K562 (cell line): ENCODE data around the gene ETFBKMT. TPM values are rescaled to one million over a fixed set of nuclear protein-coding genes. Genes with fewer than 3 reads are reported as not detected.

ENCODE experiments used
- KAT7 ChIP-seq: sonication (generic); formaldehyde crosslinking; IDR thresholded peaks from 2 replicates; pipeline ENCODE4 v1.8.0; 2022; ENCODE audit warnings: missing genetic modification reagents, mild to moderate bottlenecking, borderline replicate concordance
- ZNF561 ChIP-seq: fragments of 450-650 bp; formaldehyde crosslinking; conservative IDR thresholded peaks from 2 replicates; pipeline ENCODE4 v1.4.0; 2020; ENCODE audit warnings: mild to moderate bottlenecking, moderate library complexity
- polyA plus RNA-seq, 8 experiments: library from polyadenylated mRNA; depleted of rRNA in 4 of 8; stranded (reverse) in 5 of 8; unstranded in 3 of 8; fragments of >200 nt; fragmentation: Nextera tagmentation in 2 of 8; fragmentation: Illumina TruSeq in 1 of 8; extraction: Ambion mirVana in 2 of 8; extraction: Trizol in 1 of 8; gene quantifications; 2 replicates each; pipeline versions ENCODE4 v1.2.1 to v1.2.3, GENCODE V29; 2011 to 2014; ENCODE audit warnings: inconsistent platforms in 1 of 8, missing spikeins in 1 of 8
- total RNA-seq, 7 experiments: library from RNA; depleted of rRNA in 6 of 7; stranded (reverse); fragments of >200 nt in 6 of 7; fragmentation: Illumina TruSeq in 2 of 7; extraction: Trizol in 2 of 7; gene quantifications; 2 replicates each; pipeline versions ENCODE4 v1.2.1 to v1.2.3, GENCODE V29; 2011 to 2021; ENCODE audit warnings: low replicate concordance in 1 of 7
- TF ChIP-seq, protein P1 (sequence below): fragments of 450-650 bp; IDR thresholded peaks from 2 replicates; pipeline ENCODE4 v1.6.1; 2016; ENCODE audit warnings: mild to moderate bottlenecking, moderate library complexity
- TF ChIP-seq, protein P2 (sequence below): fragments of 250-450 bp; sonication (Bioruptor Pico); IDR thresholded peaks from 2 replicates; pipeline ENCODE4 v1.8.0; 2022; ENCODE audit warnings: moderate library complexity, mild to moderate bottlenecking, inconsistent platforms
- TF ChIP-seq, protein P3 (sequence below): fragments of 250-450 bp; sonication (Bioruptor Pico); IDR thresholded peaks from 2 replicates; pipeline ENCODE4 v1.4.0; 2020; ENCODE audit warnings: mild to moderate bottlenecking, moderate library complexity, borderline replicate concordance
- TF ChIP-seq, protein P4 (sequence below): fragments of 250-450 bp; sonication (Bioruptor Pico); IDR thresholded peaks from 2 replicates; pipeline ENCODE4 v1.5.0; 2021

Gene ETFBKMT
- total and polyA plus RNA-seq, 9 of the 15 experiments (the other 6 are each of a cell fraction or from before 2014, with no cell fraction given), result 0.18 to 1.7 (median 0.96) TPM

DNA sequence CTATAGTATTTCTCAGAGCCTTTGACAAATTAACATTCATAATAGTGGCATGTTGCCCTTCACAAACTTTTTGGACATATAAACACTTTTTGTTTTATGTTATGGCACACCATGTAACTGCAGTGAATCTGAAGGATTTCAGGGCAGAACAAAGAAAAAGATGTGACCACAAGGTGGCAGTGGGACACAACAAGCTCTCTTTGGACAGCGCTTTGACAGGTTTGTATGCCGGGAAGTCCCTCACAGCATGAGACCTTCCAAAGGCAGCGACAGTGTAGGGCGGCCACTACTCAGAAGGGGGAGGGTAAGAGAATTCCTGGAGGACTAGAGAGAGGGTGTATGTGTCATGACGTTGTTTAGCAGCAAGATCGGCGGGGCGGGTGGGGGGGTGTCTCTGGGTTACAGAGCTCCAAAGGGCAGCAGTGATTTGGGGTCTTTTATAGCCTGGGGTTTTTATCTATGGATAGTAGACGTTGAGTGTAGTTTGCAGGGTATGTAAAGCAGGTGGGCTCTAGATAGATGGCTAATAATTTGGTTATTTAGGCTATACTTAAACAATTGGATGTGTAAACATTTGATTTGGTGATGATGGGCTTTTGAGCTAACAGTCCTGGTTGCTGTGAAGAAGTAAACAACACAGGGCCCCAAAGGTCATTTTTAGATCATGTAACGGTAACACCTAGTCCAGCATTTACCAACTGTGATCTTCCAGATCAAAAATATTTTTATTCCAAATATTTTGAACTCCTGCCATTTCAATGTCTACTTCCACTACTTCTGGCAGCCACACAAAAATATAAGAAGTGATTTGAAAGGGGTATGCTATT lies 22.9 kb downstream of the ETFBKMT start (continued):
- TF ChIP-seq, protein P1, sequence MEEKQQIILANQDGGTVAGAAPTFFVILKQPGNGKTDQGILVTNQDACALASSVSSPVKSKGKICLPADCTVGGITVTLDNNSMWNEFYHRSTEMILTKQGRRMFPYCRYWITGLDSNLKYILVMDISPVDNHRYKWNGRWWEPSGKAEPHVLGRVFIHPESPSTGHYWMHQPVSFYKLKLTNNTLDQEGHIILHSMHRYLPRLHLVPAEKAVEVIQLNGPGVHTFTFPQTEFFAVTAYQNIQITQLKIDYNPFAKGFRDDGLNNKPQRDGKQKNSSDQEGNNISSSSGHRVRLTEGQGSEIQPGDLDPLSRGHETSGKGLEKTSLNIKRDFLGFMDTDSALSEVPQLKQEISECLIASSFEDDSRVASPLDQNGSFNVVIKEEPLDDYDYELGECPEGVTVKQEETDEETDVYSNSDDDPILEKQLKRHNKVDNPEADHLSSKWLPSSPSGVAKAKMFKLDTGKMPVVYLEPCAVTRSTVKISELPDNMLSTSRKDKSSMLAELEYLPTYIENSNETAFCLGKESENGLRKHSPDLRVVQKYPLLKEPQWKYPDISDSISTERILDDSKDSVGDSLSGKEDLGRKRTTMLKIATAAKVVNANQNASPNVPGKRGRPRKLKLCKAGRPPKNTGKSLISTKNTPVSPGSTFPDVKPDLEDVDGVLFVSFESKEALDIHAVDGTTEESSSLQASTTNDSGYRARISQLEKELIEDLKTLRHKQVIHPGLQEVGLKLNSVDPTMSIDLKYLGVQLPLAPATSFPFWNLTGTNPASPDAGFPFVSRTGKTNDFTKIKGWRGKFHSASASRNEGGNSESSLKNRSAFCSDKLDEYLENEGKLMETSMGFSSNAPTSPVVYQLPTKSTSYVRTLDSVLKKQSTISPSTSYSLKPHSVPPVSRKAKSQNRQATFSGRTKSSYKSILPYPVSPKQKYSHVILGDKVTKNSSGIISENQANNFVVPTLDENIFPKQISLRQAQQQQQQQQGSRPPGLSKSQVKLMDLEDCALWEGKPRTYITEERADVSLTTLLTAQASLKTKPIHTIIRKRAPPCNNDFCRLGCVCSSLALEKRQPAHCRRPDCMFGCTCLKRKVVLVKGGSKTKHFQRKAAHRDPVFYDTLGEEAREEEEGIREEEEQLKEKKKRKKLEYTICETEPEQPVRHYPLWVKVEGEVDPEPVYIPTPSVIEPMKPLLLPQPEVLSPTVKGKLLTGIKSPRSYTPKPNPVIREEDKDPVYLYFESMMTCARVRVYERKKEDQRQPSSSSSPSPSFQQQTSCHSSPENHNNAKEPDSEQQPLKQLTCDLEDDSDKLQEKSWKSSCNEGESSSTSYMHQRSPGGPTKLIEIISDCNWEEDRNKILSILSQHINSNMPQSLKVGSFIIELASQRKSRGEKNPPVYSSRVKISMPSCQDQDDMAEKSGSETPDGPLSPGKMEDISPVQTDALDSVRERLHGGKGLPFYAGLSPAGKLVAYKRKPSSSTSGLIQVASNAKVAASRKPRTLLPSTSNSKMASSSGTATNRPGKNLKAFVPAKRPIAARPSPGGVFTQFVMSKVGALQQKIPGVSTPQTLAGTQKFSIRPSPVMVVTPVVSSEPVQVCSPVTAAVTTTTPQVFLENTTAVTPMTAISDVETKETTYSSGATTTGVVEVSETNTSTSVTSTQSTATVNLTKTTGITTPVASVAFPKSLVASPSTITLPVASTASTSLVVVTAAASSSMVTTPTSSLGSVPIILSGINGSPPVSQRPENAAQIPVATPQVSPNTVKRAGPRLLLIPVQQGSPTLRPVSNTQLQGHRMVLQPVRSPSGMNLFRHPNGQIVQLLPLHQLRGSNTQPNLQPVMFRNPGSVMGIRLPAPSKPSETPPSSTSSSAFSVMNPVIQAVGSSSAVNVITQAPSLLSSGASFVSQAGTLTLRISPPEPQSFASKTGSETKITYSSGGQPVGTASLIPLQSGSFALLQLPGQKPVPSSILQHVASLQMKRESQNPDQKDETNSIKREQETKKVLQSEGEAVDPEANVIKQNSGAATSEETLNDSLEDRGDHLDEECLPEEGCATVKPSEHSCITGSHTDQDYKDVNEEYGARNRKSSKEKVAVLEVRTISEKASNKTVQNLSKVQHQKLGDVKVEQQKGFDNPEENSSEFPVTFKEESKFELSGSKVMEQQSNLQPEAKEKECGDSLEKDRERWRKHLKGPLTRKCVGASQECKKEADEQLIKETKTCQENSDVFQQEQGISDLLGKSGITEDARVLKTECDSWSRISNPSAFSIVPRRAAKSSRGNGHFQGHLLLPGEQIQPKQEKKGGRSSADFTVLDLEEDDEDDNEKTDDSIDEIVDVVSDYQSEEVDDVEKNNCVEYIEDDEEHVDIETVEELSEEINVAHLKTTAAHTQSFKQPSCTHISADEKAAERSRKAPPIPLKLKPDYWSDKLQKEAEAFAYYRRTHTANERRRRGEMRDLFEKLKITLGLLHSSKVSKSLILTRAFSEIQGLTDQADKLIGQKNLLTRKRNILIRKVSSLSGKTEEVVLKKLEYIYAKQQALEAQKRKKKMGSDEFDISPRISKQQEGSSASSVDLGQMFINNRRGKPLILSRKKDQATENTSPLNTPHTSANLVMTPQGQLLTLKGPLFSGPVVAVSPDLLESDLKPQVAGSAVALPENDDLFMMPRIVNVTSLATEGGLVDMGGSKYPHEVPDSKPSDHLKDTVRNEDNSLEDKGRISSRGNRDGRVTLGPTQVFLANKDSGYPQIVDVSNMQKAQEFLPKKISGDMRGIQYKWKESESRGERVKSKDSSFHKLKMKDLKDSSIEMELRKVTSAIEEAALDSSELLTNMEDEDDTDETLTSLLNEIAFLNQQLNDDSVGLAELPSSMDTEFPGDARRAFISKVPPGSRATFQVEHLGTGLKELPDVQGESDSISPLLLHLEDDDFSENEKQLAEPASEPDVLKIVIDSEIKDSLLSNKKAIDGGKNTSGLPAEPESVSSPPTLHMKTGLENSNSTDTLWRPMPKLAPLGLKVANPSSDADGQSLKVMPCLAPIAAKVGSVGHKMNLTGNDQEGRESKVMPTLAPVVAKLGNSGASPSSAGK, result no peak
- TF ChIP-seq KAT7 (no peak), ZNF561 (no peak)
- TF ChIP-seq, protein P2, sequence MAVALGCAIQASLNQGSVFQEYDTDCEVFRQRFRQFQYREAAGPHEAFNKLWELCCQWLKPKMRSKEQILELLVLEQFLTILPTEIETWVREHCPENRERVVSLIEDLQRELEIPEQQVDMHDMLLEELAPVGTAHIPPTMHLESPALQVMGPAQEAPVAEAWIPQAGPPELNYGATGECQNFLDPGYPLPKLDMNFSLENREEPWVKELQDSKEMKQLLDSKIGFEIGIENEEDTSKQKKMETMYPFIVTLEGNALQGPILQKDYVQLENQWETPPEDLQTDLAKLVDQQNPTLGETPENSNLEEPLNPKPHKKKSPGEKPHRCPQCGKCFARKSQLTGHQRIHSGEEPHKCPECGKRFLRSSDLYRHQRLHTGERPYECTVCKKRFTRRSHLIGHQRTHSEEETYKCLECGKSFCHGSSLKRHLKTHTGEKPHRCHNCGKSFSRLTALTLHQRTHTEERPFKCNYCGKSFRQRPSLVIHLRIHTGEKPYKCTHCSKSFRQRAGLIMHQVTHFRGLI (CRISPR knock-in tag), result no peak
- TF ChIP-seq, protein P3, sequence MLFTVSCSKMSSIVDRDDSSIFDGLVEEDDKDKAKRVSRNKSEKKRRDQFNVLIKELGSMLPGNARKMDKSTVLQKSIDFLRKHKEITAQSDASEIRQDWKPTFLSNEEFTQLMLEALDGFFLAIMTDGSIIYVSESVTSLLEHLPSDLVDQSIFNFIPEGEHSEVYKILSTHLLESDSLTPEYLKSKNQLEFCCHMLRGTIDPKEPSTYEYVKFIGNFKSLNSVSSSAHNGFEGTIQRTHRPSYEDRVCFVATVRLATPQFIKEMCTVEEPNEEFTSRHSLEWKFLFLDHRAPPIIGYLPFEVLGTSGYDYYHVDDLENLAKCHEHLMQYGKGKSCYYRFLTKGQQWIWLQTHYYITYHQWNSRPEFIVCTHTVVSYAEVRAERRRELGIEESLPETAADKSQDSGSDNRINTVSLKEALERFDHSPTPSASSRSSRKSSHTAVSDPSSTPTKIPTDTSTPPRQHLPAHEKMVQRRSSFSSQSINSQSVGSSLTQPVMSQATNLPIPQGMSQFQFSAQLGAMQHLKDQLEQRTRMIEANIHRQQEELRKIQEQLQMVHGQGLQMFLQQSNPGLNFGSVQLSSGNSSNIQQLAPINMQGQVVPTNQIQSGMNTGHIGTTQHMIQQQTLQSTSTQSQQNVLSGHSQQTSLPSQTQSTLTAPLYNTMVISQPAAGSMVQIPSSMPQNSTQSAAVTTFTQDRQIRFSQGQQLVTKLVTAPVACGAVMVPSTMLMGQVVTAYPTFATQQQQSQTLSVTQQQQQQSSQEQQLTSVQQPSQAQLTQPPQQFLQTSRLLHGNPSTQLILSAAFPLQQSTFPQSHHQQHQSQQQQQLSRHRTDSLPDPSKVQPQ (CRISPR knock-in tag), result no peak
- TF ChIP-seq, protein P4, sequence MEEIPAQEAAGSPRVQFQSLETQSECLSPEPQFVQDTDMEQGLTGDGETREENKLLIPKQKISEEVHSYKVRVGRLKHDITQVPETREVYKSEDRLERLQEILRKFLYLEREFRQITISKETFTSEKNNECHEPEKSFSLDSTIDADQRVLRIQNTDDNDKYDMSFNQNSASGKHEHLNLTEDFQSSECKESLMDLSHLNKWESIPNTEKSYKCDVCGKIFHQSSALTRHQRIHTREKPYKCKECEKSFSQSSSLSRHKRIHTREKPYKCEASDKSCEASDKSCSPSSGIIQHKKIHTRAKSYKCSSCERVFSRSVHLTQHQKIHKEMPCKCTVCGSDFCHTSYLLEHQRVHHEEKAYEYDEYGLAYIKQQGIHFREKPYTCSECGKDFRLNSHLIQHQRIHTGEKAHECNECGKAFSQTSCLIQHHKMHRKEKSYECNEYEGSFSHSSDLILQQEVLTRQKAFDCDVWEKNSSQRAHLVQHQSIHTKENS (CRISPR knock-in tag), result no peak
